CD14-positive monocyte (primary cell): ENCODE measurements around the gene HAND1. TPM values are rescaled to one million over a fixed set of nuclear protein-coding genes. Genes with fewer than 3 reads are reported as not detected.
A peak's percentile ranks its signal among the peaks of the same experiment; 100 is the strongest.

Experiments
- DNase-seq, 3 donors: peaks; one replicate each; pipeline ENCODE4 v3.0.0-alpha.2; 2011 to 2022
- H2AFZ ChIP-seq: 2 replicates; pipeline ENCODE4 v1.6.0; 2012; ENCODE audit warnings: mild to moderate bottlenecking, low read depth, low read length, inconsistent platforms; ENCODE audit not compliant: insufficient read depth, poor library complexity, severe bottlenecking
- H3K27ac ChIP-seq, 2 donors: 1 replicate in 1 of 2; 2 replicates in 1 of 2; pipeline ENCODE4 v1.5.1; 2012 to 2013; ENCODE audit warnings: low read length in 2 of 2, control low read depth in 1 of 2, inconsistent platforms in 1 of 2, low read depth in 1 of 2, mild to moderate bottlenecking in 1 of 2
- H3K27me3 ChIP-seq, 2 donors: one replicate each; pipeline versions ENCODE4 v1.6.0 to v1.6.1; 2011 to 2013; ENCODE audit warnings: low read length in 2 of 2; ENCODE audit not compliant: control insufficient read depth in 2 of 2, insufficient read depth in 2 of 2
- H3K36me3 ChIP-seq, 2 donors: replicated peaks in 1 of 2; 1 replicate in 1 of 2; 2 replicates in 1 of 2; pipeline versions ENCODE4 v1.5.1 to v1.6.1; 2012 to 2013; ENCODE audit warnings: low read length in 2 of 2, control low read depth in 1 of 2, inconsistent platforms in 1 of 2, mild to moderate bottlenecking in 1 of 2; ENCODE audit not compliant: insufficient read depth in 2 of 2, control insufficient read depth in 1 of 2
- H3K4me1 ChIP-seq, 2 donors: 1 replicate in 1 of 2; 2 replicates in 1 of 2; pipeline versions ENCODE4 v1.5.1 to v1.6.1; 2012 to 2013; ENCODE audit warnings: low read length in 2 of 2, control low read depth in 1 of 2, inconsistent platforms in 1 of 2, mild to moderate bottlenecking in 1 of 2, moderate library complexity in 1 of 2; ENCODE audit not compliant: insufficient read depth in 2 of 2, control insufficient read depth in 1 of 2
- H3K4me2 ChIP-seq: replicated peaks from 2 replicates; pipeline ENCODE3; 2012; ENCODE audit warnings: low read length, moderate library complexity, mild to moderate bottlenecking; ENCODE audit not compliant: poor library complexity, severe bottlenecking; ENCODE audit errors: extremely low read depth
- H3K4me3 ChIP-seq, 3 experiments: fragments of 200-600 bp in 1 of 3; sonication (generic) in 1 of 3; replicated peaks in 1 of 3; 1 replicate in 2 of 3; 2 replicates in 1 of 3; pipeline ENCODE4 v1.5.1; 2011 to 2013; ENCODE audit warnings: low read length in 3 of 3, mild to moderate bottlenecking in 3 of 3, control low read depth in 2 of 3, low read depth in 2 of 3, inconsistent platforms in 1 of 3, moderate library complexity in 1 of 3
- H3K79me2 ChIP-seq: 2 replicates; pipeline ENCODE4 v1.6.0; 2012; ENCODE audit warnings: mild to moderate bottlenecking, control low read depth, inconsistent platforms, low read length, moderate library complexity; ENCODE audit not compliant: insufficient read depth
- H3K9ac ChIP-seq: 2 replicates; pipeline ENCODE4 v1.6.0; 2017; ENCODE audit warnings: low read length, mild to moderate bottlenecking; ENCODE audit not compliant: insufficient read depth, poor library complexity, severe bottlenecking
- H3K9me3 ChIP-seq, 2 donors: replicated peaks in 1 of 2; 1 replicate in 1 of 2; 2 replicates in 1 of 2; pipeline versions ENCODE4 v1.5.1 to v1.6.1; 2012 to 2013; ENCODE audit warnings: low read length in 2 of 2, control low read depth in 1 of 2; ENCODE audit not compliant: control insufficient read depth in 1 of 2, insufficient read depth in 1 of 2
- H4K20me1 ChIP-seq: 2 replicates; pipeline ENCODE4 v1.6.0; 2012; ENCODE audit warnings: mild to moderate bottlenecking, low read length, control low read depth, moderate library complexity; ENCODE audit not compliant: insufficient read depth
- H3K27ac Mint-ChIP-seq, 7 donors: one replicate each; pipeline ENCODE4 v1.8.0; 2020; ENCODE audit warnings: mild to moderate bottlenecking in 7 of 7, mixed read lengths in 7 of 7, moderate library complexity in 6 of 7, inconsistent platforms in 2 of 7
- H3K27me3 Mint-ChIP-seq, 3 donors: one replicate each; pipeline ENCODE4 v1.8.0; 2021 to 2022; ENCODE audit warnings: low read depth in 3 of 3, mild to moderate bottlenecking in 3 of 3, mixed read lengths in 3 of 3, moderate library complexity in 3 of 3, inconsistent platforms in 1 of 3
- H3K36me3 Mint-ChIP-seq, 2 donors: one replicate each; pipeline ENCODE4 v1.8.0; 2020; ENCODE audit warnings: mixed read lengths in 2 of 2, inconsistent platforms in 1 of 2, mild to moderate bottlenecking in 1 of 2
- H3K4me1 Mint-ChIP-seq: one replicate; pipeline ENCODE4 v1.8.0; 2020; ENCODE audit warnings: mild to moderate bottlenecking, mixed read lengths
- H3K4me3 Mint-ChIP-seq, 2 donors: one replicate each; pipeline ENCODE4 v1.8.0; 2020; ENCODE audit warnings: mild to moderate bottlenecking in 2 of 2, mixed read lengths in 2 of 2, moderate library complexity in 1 of 2
- H3K9me3 Mint-ChIP-seq, 7 donors: one replicate each; pipeline ENCODE4 v1.8.0; 2020 to 2022; ENCODE audit warnings: mixed read lengths in 7 of 7, mild to moderate bottlenecking in 6 of 7, moderate library complexity in 6 of 7, inconsistent platforms in 2 of 7
- WGBS: methylation state at CpG from one replicate; pipeline ENCODE4 v1.1.5; 2013; ENCODE audit warnings: missing lambda C conversion rate; ENCODE audit not compliant: insufficient coverage; 5-methylcytosine and 5-hydroxymethylcytosine counted together
- intact Hi-C, 2 donors: fragments of 100-400 bp; cut with micrococcal nuclease; formaldehyde crosslinking; loops; one replicate each; pipeline versions ENCODE4 v1.15.0 to v1.15.1; 2023
- polyA plus RNA-seq, 3 donors: library from polyadenylated mRNA; depleted of rRNA in 1 of 3; unstranded in 2 of 3; stranded (reverse) in 1 of 3; fragments of 300-500 nt in 2 of 3; fragments of >200 nt in 1 of 3; fragmentation: Illumina TruSeq in 2 of 3; gene quantifications; 1 replicate in 2 of 3; 2 replicates in 1 of 3; pipeline ENCODE4 v1.2.3, GENCODE V29; 2012 to 2021
- TF ChIP-seq, protein P1 (sequence below): fragments of 200-600 bp; IDR thresholded peaks from one replicate; pipeline ENCODE4 v1.8.0; 2022; ENCODE audit warnings: antibody characterized with exemption, mild to moderate bottlenecking

HAND1 gene
- polyA plus RNA-seq, 3 donors: not detected

DNA sequence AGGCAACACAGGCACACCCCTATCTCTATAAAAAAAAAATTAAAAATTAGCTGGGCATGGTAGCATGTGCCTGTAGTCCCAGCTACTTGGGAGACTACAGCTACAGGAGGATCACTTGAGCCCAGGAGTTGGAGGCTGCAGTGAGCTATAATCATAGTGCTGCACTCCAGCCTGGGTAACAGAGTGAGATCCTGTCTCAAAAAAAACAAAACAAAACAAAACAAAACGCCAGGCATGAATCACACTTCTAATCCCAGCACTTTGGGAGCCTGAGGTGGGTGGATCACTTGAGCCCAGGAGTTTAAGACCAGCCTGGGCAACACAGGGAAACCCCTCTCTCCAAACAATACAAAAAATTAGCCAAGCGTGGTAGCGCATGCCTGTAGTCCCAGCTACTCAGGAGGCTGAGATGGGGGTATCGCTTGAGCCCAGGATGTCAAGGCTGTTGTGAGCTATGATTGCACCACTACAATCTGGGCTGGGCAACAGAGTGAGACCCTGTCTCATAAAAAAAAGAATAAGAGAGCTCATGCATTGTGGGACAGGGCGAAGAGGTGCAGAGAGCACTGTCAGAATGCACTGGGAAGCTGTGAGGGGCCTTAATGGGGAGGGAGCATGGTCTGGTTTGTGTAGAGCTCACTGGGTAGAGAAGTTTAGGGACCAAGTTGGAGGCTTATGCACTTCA is 40.6 kb downstream of the HAND1 start:
- no peak overlapping the region for H2AFZ ChIP-seq
- H4K20me1 ChIP-seq: no peaks in the 10 kb centered on the region
- no peak for DNase-seq
- H3K9me3 ChIP-seq: no peaks in the 10 kb centered on the region
- Mint-ChIP-seq H3K9me3 (peaks cover 0 to 3% (median 0%) of the 10 kb centered on the region in 7 donors), H3K36me3 (peaks cover 66 to 84% of the 10 kb centered on the region in 2 donors), H3K4me3 (no peak overlapping the region), H3K4me1 (no peaks in the 10 kb centered on the region), H3K27me3 (no peaks in the 10 kb centered on the region), H3K27ac (peak overlapping the region in 1 of 7 donors; percentile 19)
- intact Hi-C loops: no loop called here
- no peaks in the 10 kb centered on the region for H3K4me1 ChIP-seq
- H3K27me3 ChIP-seq: no peaks in the 10 kb centered on the region
- no peaks in the 10 kb centered on the region for H3K79me2 ChIP-seq
- H3K4me3 ChIP-seq: no peak overlapping the region
- no peak overlapping the region for H3K4me2 ChIP-seq
- H3K27ac ChIP-seq: no peak overlapping the region
- H3K9ac ChIP-seq: no peak overlapping the region
- WGBS: 100% methylated on average over 3 of the region's 5 CpGs
- H3K36me3 ChIP-seq: peaks cover 43 to 77% of the 10 kb centered on the region in 2 donors
- TF ChIP-seq, protein P1, sequence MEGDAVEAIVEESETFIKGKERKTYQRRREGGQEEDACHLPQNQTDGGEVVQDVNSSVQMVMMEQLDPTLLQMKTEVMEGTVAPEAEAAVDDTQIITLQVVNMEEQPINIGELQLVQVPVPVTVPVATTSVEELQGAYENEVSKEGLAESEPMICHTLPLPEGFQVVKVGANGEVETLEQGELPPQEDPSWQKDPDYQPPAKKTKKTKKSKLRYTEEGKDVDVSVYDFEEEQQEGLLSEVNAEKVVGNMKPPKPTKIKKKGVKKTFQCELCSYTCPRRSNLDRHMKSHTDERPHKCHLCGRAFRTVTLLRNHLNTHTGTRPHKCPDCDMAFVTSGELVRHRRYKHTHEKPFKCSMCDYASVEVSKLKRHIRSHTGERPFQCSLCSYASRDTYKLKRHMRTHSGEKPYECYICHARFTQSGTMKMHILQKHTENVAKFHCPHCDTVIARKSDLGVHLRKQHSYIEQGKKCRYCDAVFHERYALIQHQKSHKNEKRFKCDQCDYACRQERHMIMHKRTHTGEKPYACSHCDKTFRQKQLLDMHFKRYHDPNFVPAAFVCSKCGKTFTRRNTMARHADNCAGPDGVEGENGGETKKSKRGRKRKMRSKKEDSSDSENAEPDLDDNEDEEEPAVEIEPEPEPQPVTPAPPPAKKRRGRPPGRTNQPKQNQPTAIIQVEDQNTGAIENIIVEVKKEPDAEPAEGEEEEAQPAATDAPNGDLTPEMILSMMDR: no peak

DNA sequence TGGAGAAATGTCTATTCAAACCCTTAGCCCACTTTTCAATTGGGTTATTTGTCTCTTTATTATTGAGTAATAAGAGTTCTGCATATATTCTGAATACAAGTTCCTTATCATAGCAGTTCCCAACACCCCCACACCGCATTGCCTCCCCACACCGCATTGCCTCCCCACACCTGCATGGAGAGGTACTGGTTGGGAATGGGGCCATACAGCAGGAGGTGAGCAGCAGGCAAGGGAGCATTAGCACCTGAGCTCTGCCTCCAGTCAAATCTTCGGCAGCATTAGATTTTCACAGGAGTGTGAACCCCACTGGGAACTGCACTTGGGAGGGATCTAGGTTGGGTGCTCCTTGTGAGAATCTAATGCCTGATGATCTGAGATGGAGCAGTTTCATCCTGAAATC is 42.8 kb downstream of the HAND1 start:
- Histone ChIP-seq H3K9me3 (no peaks in the 10 kb centered on the region), H3K4me2 (no peak overlapping the region), H3K27me3 (no peaks in the 10 kb centered on the region), H3K36me3 (peaks cover 28 to 55% of the 10 kb centered on the region in 2 donors), H3K9ac (no peak overlapping the region), H2AFZ (no peak overlapping the region), H4K20me1 (no peaks in the 10 kb centered on the region), H3K79me2 (no peaks in the 10 kb centered on the region), H3K4me1 (no peaks in the 10 kb centered on the region), H3K4me3 (no peak overlapping the region), H3K27ac (no peak overlapping the region)
- Mint-ChIP-seq H3K4me1 (no peaks in the 10 kb centered on the region), H3K27me3 (peaks cover 0 to 3% (median 0%) of the 10 kb centered on the region in 3 donors), H3K4me3 (no peak overlapping the region), H3K9me3 (peaks cover 0 to 3% (median 0%) of the 10 kb centered on the region in 7 donors), H3K27ac (no peak overlapping the region), H3K36me3 (peaks cover 45 to 63% of the 10 kb centered on the region in 2 donors)
- TF ChIP-seq, protein P1: no peak
- intact Hi-C loops: no loop called here
- no peak for DNase-seq
- 100% methylated on average over 1 of the region's 3 CpGs for WGBS
